Right atrium auricular region (tissue), 2 donors: ENCODE results near the gene TLCD3A. TPM values are rescaled to one million over a fixed set of nuclear protein-coding genes. Genes with fewer than 3 reads are reported as not detected.
"Not testable (repeated sequence)": the region's sequence is repeated elsewhere in the genome, so short reads cannot be mapped to it uniquely, and the experiment has no call there.

Source experiments
- DNase-seq: peaks from one replicate; pipeline ENCODE4 v3.0.0-alpha.2; 2019; ENCODE audit warnings: low spot score
- H3K27ac ChIP-seq, 2 donors: fragments of 200-600 bp; sonication (generic); 1 replicate in 1 of 2; 2 replicates in 1 of 2; pipeline ENCODE4 v1.5.1; 2016 to 2019
- H3K27me3 ChIP-seq, 2 donors: fragments of 200-600 bp; sonication (generic); one replicate each; pipeline versions ENCODE4 v1.5.1 to v1.6.0; 2017 to 2019
- H3K36me3 ChIP-seq: fragments of 200-600 bp; sonication (generic); one replicate; pipeline ENCODE4 v1.5.1; 2016
- H3K4me1 ChIP-seq, 2 donors: fragments of 200-600 bp; sonication (generic); one replicate each; pipeline versions ENCODE4 v1.5.1 to v1.6.0; 2017 to 2019
- H3K4me3 ChIP-seq, 2 donors: fragments of 200-600 bp; sonication (generic); 1 replicate in 1 of 2; 2 replicates in 1 of 2; pipeline ENCODE4 v1.5.1; 2017 to 2019; ENCODE audit warnings: mild to moderate bottlenecking in 1 of 2, moderate library complexity in 1 of 2
- H3K9me3 ChIP-seq, 2 donors: fragments of 200-600 bp; sonication (generic); one replicate each; pipeline ENCODE4 v1.5.1; 2019
- total RNA-seq, 2 donors: library from RNA; depleted of rRNA; stranded (reverse); fragments of >200 nt; gene quantifications; one replicate each; pipeline ENCODE4 v1.1.0, GENCODE V29; 2016
- TF ChIP-seq, protein P1 (sequence below), 2 donors: fragments of 200-600 bp; sonication (generic); IDR thresholded peaks; one replicate each; pipeline ENCODE4 v1.5.1; 2019; ENCODE audit warnings: antibody characterized with exemption in 2 of 2

Gene TLCD3A
- total RNA-seq, 2 donors from 2014 or later, result 1.5 to 4.8 TPM

DNA sequence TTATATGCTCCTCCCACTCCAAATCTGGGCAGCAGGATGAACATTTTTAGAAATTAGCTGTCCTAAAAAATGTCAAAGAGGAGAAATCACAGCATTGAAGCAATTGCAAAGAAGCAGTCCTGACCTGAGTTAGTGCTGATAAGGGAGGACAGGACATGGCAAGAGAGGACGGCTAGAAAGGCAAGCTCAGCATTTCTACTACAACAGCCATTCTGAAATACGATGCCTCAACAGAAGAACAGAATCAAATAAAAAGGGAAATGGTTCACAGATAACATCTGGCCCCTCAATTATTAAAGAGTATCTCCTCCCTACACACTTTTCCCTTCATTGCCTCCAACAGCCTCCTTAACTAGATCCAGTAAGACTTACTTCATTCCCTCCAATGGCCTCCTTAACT, 36.0 kb upstream of the TLCD3A start:
- TF ChIP-seq, protein P1, sequence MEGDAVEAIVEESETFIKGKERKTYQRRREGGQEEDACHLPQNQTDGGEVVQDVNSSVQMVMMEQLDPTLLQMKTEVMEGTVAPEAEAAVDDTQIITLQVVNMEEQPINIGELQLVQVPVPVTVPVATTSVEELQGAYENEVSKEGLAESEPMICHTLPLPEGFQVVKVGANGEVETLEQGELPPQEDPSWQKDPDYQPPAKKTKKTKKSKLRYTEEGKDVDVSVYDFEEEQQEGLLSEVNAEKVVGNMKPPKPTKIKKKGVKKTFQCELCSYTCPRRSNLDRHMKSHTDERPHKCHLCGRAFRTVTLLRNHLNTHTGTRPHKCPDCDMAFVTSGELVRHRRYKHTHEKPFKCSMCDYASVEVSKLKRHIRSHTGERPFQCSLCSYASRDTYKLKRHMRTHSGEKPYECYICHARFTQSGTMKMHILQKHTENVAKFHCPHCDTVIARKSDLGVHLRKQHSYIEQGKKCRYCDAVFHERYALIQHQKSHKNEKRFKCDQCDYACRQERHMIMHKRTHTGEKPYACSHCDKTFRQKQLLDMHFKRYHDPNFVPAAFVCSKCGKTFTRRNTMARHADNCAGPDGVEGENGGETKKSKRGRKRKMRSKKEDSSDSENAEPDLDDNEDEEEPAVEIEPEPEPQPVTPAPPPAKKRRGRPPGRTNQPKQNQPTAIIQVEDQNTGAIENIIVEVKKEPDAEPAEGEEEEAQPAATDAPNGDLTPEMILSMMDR (IDR thresholded peaks at IDR 0.05), result no peak
- Histone ChIP-seq H3K27ac (no peak overlapping the region), H3K27me3 (no peaks in the 10 kb centered on the region), H3K9me3 (no peaks in the 10 kb centered on the region), H3K4me3 (no peak overlapping the region), H3K36me3 (peaks cover 45% of the 10 kb centered on the region), H3K4me1 (no peaks in the 10 kb centered on the region)
- no peak for DNase-seq

GRCh38 chr17:697682-698081, 34.7 kb upstream of the TLCD3A start:
- TF ChIP-seq, protein P1 (IDR thresholded peaks at IDR 0.05), result no peak
- H3K27me3 ChIP-seq, result no peaks in the 10 kb centered on the region
- no peaks in the 10 kb centered on the region for H3K4me1 ChIP-seq
- no peak overlapping the region for H3K4me3 ChIP-seq
- H3K36me3 ChIP-seq, result peaks cover 45% of the 10 kb centered on the region
- H3K27ac ChIP-seq, result no peak overlapping the region
- H3K9me3 ChIP-seq, result no peaks in the 10 kb centered on the region
- DNase-seq, result no peak

DNA sequence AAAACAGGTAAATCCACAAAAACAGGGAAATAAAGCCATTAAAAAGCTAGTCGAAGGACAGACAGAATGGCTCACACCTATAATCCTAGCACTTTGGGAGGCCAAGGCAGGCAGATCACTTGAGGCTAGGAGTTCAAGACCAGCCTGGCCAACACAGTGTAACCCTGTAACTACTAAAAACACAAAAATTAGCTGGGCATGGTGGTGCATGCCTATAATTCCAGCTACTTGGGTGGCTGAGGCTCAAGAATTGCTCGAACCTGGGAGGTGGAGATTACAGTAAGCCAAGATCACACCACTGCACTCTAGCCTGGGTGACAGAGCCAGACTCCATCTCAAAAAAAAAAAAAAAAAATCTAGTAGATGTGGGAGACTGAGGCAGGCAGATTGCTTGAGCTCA, 34.3 kb upstream of the TLCD3A start:
- not testable (repeated sequence) for H3K27ac ChIP-seq, H3K9me3 ChIP-seq, H3K4me1 ChIP-seq, H3K27me3 ChIP-seq, H3K4me3 ChIP-seq, DNase-seq
- H3K36me3 ChIP-seq, result peaks cover 45% of the 10 kb centered on the region

- Histone ChIP-seq H3K36me3 (peaks cover 38% of the 10 kb centered on the region), H3K27ac (no peak overlapping the region), H3K9me3 (no peaks in the 10 kb centered on the region), H3K4me3 (no peak overlapping the region), H3K27me3 (no peaks in the 10 kb centered on the region), H3K4me1 (peaks cover 0 to 6% of the 10 kb centered on the region in 2 donors)
- DNase-seq, result no peak
- TF ChIP-seq, protein P1 (IDR thresholded peaks at IDR 0.05), result no peak
These were observed 33.1 kb upstream of the TLCD3A start for GRCh38 chr17:699345-699744.

GRCh38 chr17:700504-701094, 31.8 kb upstream of the TLCD3A start:
- peaks cover 0 to 14% of the 10 kb centered on the region in 2 donors for H3K4me1 ChIP-seq
- H3K4me3 ChIP-seq, result no peak overlapping the region
- TF ChIP-seq, protein P1 (IDR thresholded peaks at IDR 0.05), result peak; percentile 49 to 75
- no peaks in the 10 kb centered on the region for H3K9me3 ChIP-seq
- no peaks in the 10 kb centered on the region for H3K27me3 ChIP-seq
- no peak overlapping the region for H3K27ac ChIP-seq
- peaks cover 27% of the 10 kb centered on the region for H3K36me3 ChIP-seq
- no peak for DNase-seq

DNA sequence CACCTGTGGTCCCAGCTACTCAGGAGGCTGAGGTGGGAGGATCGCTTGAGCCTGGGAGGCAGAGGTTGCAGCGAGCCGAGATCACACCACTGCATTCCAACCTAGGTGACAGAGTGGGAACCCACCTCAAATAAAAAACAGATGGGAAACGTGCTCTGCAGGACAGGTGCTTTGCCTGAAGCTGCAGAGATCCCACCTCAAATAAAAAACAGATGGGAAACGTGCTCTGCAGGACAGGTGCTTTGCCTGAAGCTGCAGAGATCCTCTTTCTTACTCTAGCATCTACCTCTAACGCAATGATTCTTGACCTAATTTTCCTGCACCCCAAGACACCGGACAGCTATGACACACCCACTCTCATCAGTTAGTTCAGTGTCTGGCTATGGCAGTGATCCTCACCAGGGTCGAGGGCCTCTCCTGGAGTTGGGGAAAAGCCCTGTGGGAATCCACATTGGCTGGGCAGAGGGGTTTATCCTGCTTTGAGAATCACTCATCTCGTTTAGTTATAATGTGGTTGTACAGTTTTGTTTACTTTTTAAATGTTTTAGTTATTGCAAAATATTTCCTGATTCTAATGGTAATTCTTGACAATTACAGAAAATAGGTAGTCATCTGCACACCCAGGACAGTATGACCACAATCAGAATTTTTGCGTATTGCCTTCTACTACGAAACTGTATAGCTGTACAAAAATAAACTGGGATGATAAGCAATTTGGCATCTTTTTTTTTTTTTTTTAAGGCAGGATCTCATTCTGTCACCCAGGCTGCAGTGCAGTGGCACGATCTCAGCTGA, 29.1 kb upstream of the TLCD3A start:
- no peaks in the 10 kb centered on the region for H3K27me3 ChIP-seq
- H3K4me3 ChIP-seq, result no peak overlapping the region
- H3K27ac ChIP-seq, result peak overlapping the region; percentile 18 to 52
- peaks cover 10% of the 10 kb centered on the region for H3K36me3 ChIP-seq
- no peaks in the 10 kb centered on the region for H3K9me3 ChIP-seq
- TF ChIP-seq, protein P1 (IDR thresholded peaks at IDR 0.05), result no peak
- DNase-seq, result no peak
- H3K4me1 ChIP-seq, result peaks cover 0 to 29% of the 10 kb centered on the region in 2 donors
